Endothelial cell (in vitro differentiated cells): Measurements from ENCODE around the gene SYNJ2. TPM values are rescaled to one million over a fixed set of nuclear protein-coding genes. Genes with fewer than 3 reads are reported as not detected.
A peak's percentile ranks its signal among the peaks of the same experiment; 100 is the strongest.

ENCODE experiments used
- DNase-seq: peaks from one replicate; pipeline ENCODE4 v3.0.0; 2021; ENCODE audit warnings: low spot score
- H3K27ac Mint-ChIP-seq: one replicate; pipeline ENCODE4 v1.8.0; 2021; ENCODE audit warnings: mixed read lengths, inconsistent platforms; ENCODE audit not compliant: unreplicated experiment
- H3K27me3 Mint-ChIP-seq: one replicate; pipeline ENCODE4 v1.8.0; 2021; ENCODE audit warnings: mild to moderate bottlenecking, moderate library complexity, mixed read lengths, inconsistent platforms; ENCODE audit not compliant: unreplicated experiment
- H3K36me3 Mint-ChIP-seq: one replicate; pipeline ENCODE4 v1.8.0; 2021; ENCODE audit warnings: mild to moderate bottlenecking, low read depth, mixed read lengths, inconsistent platforms; ENCODE audit not compliant: unreplicated experiment
- H3K4me1 Mint-ChIP-seq: one replicate; pipeline ENCODE4 v1.8.0; 2021; ENCODE audit warnings: mild to moderate bottlenecking, mixed read lengths, inconsistent platforms; ENCODE audit not compliant: unreplicated experiment
- H3K4me3 Mint-ChIP-seq: one replicate; pipeline ENCODE4 v1.8.0; 2021; ENCODE audit warnings: mild to moderate bottlenecking, mixed read lengths, inconsistent platforms; ENCODE audit not compliant: unreplicated experiment
- H3K9me3 Mint-ChIP-seq: one replicate; pipeline ENCODE4 v1.8.0; 2021; ENCODE audit warnings: mixed read lengths, inconsistent platforms; ENCODE audit not compliant: unreplicated experiment
- total RNA-seq: library from RNA; stranded (reverse); fragmentation: NEBNext Ultra II Directional; extraction: Animal tissue kit (Norgen Biotek cat#: 25700); gene quantifications from one replicate; pipeline ENCODE4 v1.2.1, GENCODE V29; 2021; ENCODE audit not compliant: unreplicated experiment
- TF ChIP-seq, protein P1 (sequence below): fragments of 200-600 bp; sonication (generic); IDR thresholded peaks from one replicate; pipeline ENCODE4 v1.5.0; 2021; ENCODE audit warnings: antibody characterized with exemption; ENCODE audit not compliant: unreplicated experiment

Gene SYNJ2
- total RNA-seq, 1 donor from 2014 or later, result 33.7 TPM

- H3K4me3 Mint-ChIP-seq, result peak overlapping the region; percentile 23
- H3K36me3 Mint-ChIP-seq, result peaks cover 39% of the 10 kb centered on the region
- DNase-seq, result no peak
- no peaks in the 10 kb centered on the region for H3K9me3 Mint-ChIP-seq
- peaks cover 33% of the 10 kb centered on the region for H3K4me1 Mint-ChIP-seq
- peaks cover 12% of the 10 kb centered on the region for H3K27me3 Mint-ChIP-seq
- TF ChIP-seq, protein P1, sequence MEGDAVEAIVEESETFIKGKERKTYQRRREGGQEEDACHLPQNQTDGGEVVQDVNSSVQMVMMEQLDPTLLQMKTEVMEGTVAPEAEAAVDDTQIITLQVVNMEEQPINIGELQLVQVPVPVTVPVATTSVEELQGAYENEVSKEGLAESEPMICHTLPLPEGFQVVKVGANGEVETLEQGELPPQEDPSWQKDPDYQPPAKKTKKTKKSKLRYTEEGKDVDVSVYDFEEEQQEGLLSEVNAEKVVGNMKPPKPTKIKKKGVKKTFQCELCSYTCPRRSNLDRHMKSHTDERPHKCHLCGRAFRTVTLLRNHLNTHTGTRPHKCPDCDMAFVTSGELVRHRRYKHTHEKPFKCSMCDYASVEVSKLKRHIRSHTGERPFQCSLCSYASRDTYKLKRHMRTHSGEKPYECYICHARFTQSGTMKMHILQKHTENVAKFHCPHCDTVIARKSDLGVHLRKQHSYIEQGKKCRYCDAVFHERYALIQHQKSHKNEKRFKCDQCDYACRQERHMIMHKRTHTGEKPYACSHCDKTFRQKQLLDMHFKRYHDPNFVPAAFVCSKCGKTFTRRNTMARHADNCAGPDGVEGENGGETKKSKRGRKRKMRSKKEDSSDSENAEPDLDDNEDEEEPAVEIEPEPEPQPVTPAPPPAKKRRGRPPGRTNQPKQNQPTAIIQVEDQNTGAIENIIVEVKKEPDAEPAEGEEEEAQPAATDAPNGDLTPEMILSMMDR, result no peak
- no peak overlapping the region for H3K27ac Mint-ChIP-seq
Observed at GRCh38 chr6:158043586-158044524, 62.2 kb downstream of the SYNJ2 start.

GRCh38 chr6:158044525-158044888 is 62.8 kb downstream of the SYNJ2 start:
- H3K27ac Mint-ChIP-seq, result no peak overlapping the region
- peaks cover 33% of the 10 kb centered on the region for H3K4me1 Mint-ChIP-seq
- H3K27me3 Mint-ChIP-seq, result peaks cover 15% of the 10 kb centered on the region
- H3K4me3 Mint-ChIP-seq, result peak overlapping the region; percentile 8
- peaks cover 43% of the 10 kb centered on the region for H3K36me3 Mint-ChIP-seq
- DNase-seq, result no peak
- TF ChIP-seq, protein P1, result no peak
- no peaks in the 10 kb centered on the region for H3K9me3 Mint-ChIP-seq

GRCh38 chr6:158046201-158047126 is 64.8 kb downstream of the SYNJ2 start:
- TF ChIP-seq, protein P1, result no peak
- Mint-ChIP-seq H3K27ac (no peak overlapping the region), H3K4me1 (peaks cover 16% of the 10 kb centered on the region), H3K9me3 (no peaks in the 10 kb centered on the region), H3K36me3 (peaks cover 43% of the 10 kb centered on the region), H3K4me3 (peak overlapping the region; percentile 54), H3K27me3 (peaks cover 8% of the 10 kb centered on the region)
- no peak for DNase-seq

DNA sequence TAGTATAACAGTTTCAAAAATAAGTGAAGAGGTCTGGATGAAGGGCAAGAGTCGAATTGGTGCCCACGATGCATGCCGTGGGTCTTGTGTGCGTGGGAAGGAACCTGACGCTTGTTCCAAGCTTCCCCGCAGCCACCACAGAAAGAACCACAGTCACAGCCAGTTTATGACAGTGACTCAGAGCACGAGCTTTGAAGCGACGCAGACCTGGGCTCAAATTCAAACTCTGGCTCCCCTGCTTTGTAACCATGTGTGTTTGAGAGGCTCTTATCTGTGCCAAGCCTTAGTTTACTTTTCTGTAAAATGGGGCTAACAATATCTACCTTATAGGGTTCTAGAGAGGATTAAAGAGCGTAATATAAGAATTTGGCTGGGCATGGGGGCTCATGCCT is 65.5 kb downstream of the SYNJ2 start:
- no peaks in the 10 kb centered on the region for H3K9me3 Mint-ChIP-seq
- H3K36me3 Mint-ChIP-seq, result peaks cover 44% of the 10 kb centered on the region
- no peak overlapping the region for H3K27ac Mint-ChIP-seq
- peak overlapping the region; percentile 54 for H3K4me3 Mint-ChIP-seq
- TF ChIP-seq, protein P1, result no peak
- H3K4me1 Mint-ChIP-seq, result peaks cover 11% of the 10 kb centered on the region
- no peak for DNase-seq
- peaks cover 8% of the 10 kb centered on the region for H3K27me3 Mint-ChIP-seq
